ENCODE measurements around the gene WDR59.

GRCh38 chr16:74844041-74844980, 140.6 kb downstream of the WDR59 start:
- TF ChIP-seq CTCF (conservative IDR thresholded peaks at IDR 0.05; ENCODE audit: low read length): no peak
- TF ChIP-seq EZH2phosphoT487 (IDR thresholded peaks at IDR 0.05; ENCODE audit: borderline replicate concordance, low read depth, low read length): no peak
